ENCODE data around the gene MATR3. TPM values are rescaled to one million over a fixed set of nuclear protein-coding genes. Genes with fewer than 3 reads are reported as not detected.
A peak's percentile ranks its signal among the peaks of the same experiment; 100 is the strongest.

The MATR3 gene
- total and polyA plus RNA-seq, 8 donors: 171 to 638 (median 534) TPM

GRCh38 chr5:139284295-139284694 is 9.2 kb upstream of the MATR3 start:
- peaks cover 0 to 54% of the 10 kb centered on the region in 2 donors for H3K36me3 ChIP-seq
- no peak for ATAC-seq
- H3K9me3 ChIP-seq: no peaks in the 10 kb centered on the region
- no peak for TF ChIP-seq CTCF (IDR thresholded peaks at IDR 0.05)
- DNase-seq: no peak
- intact Hi-C loops (cut with DNase I): no loop called here
- H3K27me3 ChIP-seq: no peaks in the 10 kb centered on the region
- no peak overlapping the region for H3K4me3 ChIP-seq
- no peaks in the 10 kb centered on the region for H3K4me1 ChIP-seq
- H3K27ac ChIP-seq: no peak overlapping the region

GRCh38 chr5:139285651-139286392 is 7.7 kb upstream of the MATR3 start:
- DNase-seq (no peak), ATAC-seq (no peak)
- Histone ChIP-seq H3K27me3 (no peaks in the 10 kb centered on the region), H3K4me1 (no peaks in the 10 kb centered on the region), H3K36me3 (peaks cover 0 to 39% of the 10 kb centered on the region in 2 donors), H3K9me3 (no peaks in the 10 kb centered on the region), H3K4me3 (no peak overlapping the region), H3K27ac (no peak overlapping the region)
- intact Hi-C loops (cut with DNase I): no loop called here
- no peak for TF ChIP-seq CTCF (IDR thresholded peaks at IDR 0.05)

GRCh38 chr5:139287890-139288635 is 5.5 kb upstream of the MATR3 start:
- Histone ChIP-seq H3K9me3 (no peaks in the 10 kb centered on the region), H3K36me3 (peaks cover 0 to 17% of the 10 kb centered on the region in 2 donors), H3K4me3 (no peak overlapping the region), H3K4me1 (no peaks in the 10 kb centered on the region), H3K27me3 (no peaks in the 10 kb centered on the region), H3K27ac (no peak overlapping the region)
- DNase-seq: no peak
- intact Hi-C loops (cut with DNase I): no loop called here
- ATAC-seq: peak; percentile 52
- TF ChIP-seq CTCF (IDR thresholded peaks at IDR 0.05): no peak

GRCh38 chr5:139291051-139291450 is 2.5 kb upstream of the MATR3 start:
- H3K4me1 ChIP-seq: peaks cover 7 to 12% of the 10 kb centered on the region in 2 donors
- H3K27me3 ChIP-seq: no peaks in the 10 kb centered on the region
- no peak overlapping the region for H3K27ac ChIP-seq
- DNase-seq (no peak), ATAC-seq (no peak)
- intact Hi-C loops (cut with DNase I): no loop called here
- no peaks in the 10 kb centered on the region for H3K36me3 ChIP-seq
- H3K9me3 ChIP-seq: no peaks in the 10 kb centered on the region
- H3K4me3 ChIP-seq: no peak overlapping the region
- TF ChIP-seq CTCF (IDR thresholded peaks at IDR 0.05): no peak

GRCh38 chr5:139293202-139293506 is 386 bp upstream of the MATR3 start:
- Histone ChIP-seq H3K36me3 (no peaks in the 10 kb centered on the region), H3K4me3 (peak overlapping the region; percentile 78 to 84)
- intact Hi-C loops (cut with DNase I): no loop called here

More at GRCh38 chr5:139293202-139293506, 386 bp upstream of the MATR3 start:
- Histone ChIP-seq H3K9me3 (no peaks in the 10 kb centered on the region), H3K27ac (peak overlapping the region; percentile 98 to 100), H3K4me1 (peaks cover 25 to 33% of the 10 kb centered on the region in 2 donors), H3K27me3 (no peaks in the 10 kb centered on the region)
- DNase-seq (no peak), ATAC-seq (no peak)
- no peak for TF ChIP-seq CTCF (IDR thresholded peaks at IDR 0.05)
